ENCODE measurements around the gene OR51T1. TPM values are rescaled to one million over a fixed set of nuclear protein-coding genes. Genes with fewer than 3 reads are reported as not detected.
"Not testable (repeated sequence)": the region's sequence is repeated elsewhere in the genome, so short reads cannot be mapped to it uniquely, and the experiment has no call there.

The OR51T1 gene, protein sequence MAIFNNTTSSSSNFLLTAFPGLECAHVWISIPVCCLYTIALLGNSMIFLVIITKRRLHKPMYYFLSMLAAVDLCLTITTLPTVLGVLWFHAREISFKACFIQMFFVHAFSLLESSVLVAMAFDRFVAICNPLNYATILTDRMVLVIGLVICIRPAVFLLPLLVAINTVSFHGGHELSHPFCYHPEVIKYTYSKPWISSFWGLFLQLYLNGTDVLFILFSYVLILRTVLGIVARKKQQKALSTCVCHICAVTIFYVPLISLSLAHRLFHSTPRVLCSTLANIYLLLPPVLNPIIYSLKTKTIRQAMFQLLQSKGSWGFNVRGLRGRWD
- total RNA-seq, result not detected
- polyA plus RNA-seq, result not detected

GRCh38 chr11:4881860-4882500 lies at the start of gene OR51T1:
Gene OR51T1 (plus strand): TSS chr11:4881900. CDS start chr11:4881900, 0 bp downstream.
- H3K36me3 ChIP-seq (ENCODE audit: insufficient read depth, low read length), result no peaks in the 10 kb centered on the region
- Mint-ChIP-seq H3K4me1 (no peaks in the 10 kb centered on the region), H3K4me3 (no peak within 1 kb of the TSS), H3K9me3 (peaks cover 0 to 1% (median 0%) of the 10 kb centered on the region in 5 donors), H3K27ac (peak within 1 kb of the TSS in 1 of 8 donors; percentile 7), H3K27me3 (no peaks in the 10 kb centered on the region), H3K36me3 (no peaks in the 10 kb centered on the region)
- DNase-seq, result no peak
- POLR2A ChIA-PET, result no interaction called here
- H3K27ac ChIP-seq (ENCODE audit: low read depth, low read length), result peak within 1 kb of the TSS; percentile 14
- no peaks in the 10 kb centered on the region for H3K9me3 ChIP-seq (ENCODE audit: low read length)
- CTCF ChIA-PET, result no interaction called here
- no peak within 1 kb of the TSS for H3K4me3 ChIP-seq (ENCODE audit: low read length)
- H3K4me1 ChIP-seq (ENCODE audit: insufficient read depth, low read length), result no peaks in the 10 kb centered on the region
- H3K27me3 ChIP-seq (ENCODE audit: insufficient read depth, low read length, poor library complexity, severe bottlenecking), result no peaks in the 10 kb centered on the region

GRCh38 chr11:4839851-4840549 lies 41.7 kb upstream of the OR51T1 start:
- H3K4me1 ChIP-seq (ENCODE audit: insufficient read depth, low read length), result no peaks in the 10 kb centered on the region
- ChIA-PET CTCF (no interaction called here), POLR2A (no interaction called here)
- H3K27me3 ChIP-seq (ENCODE audit: insufficient read depth, low read length, poor library complexity, severe bottlenecking), result peaks cover 4% of the 10 kb centered on the region
- Mint-ChIP-seq H3K27me3 (peaks cover 0 to 3% of the 10 kb centered on the region in 2 donors), H3K4me3 (no peak overlapping the region), H3K27ac (no peak overlapping the region), H3K4me1 (no peaks in the 10 kb centered on the region), H3K9me3 (peaks cover 0 to 2% (median 0%) of the 10 kb centered on the region in 5 donors), H3K36me3 (no peaks in the 10 kb centered on the region)
- no peaks in the 10 kb centered on the region for H3K9me3 ChIP-seq (ENCODE audit: low read length)
- no peak overlapping the region for H3K27ac ChIP-seq (ENCODE audit: low read depth, low read length)
- H3K36me3 ChIP-seq (ENCODE audit: insufficient read depth, low read length), result no peaks in the 10 kb centered on the region
- H3K4me3 ChIP-seq (ENCODE audit: low read length), result no peak overlapping the region
- no peak for DNase-seq

DNA sequence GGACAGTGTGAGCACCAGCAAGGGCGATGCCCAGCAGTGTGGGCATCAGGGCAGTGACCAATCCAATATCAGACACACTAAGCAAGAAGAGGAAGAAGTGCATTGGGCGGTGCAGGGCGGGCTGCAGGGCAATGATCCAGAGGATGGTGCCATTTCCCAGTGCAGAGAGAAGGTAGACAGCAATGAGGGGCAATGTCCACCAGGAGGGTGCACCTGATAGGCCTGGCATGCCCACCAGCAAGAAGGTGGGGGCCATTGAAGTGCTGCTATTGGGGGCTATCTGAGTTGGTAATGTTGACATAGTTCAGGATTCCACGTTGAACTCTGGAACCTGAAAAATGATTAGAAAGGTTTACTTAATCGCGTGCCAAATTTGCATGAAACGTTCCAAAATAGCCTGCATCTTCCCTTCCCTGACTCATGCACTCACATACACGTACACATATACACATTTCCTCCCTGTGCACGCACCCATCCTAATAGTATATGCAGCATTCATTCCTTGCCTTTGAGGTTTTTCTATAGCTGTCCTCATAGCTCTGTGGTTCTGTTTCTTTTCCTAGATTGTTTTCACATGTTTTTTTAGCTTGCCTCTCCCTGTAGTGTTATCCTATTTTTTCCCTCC lies 32.7 kb upstream of the OR51T1 start, which contains the start of gene OR51S1:
TSS of gene OR51S1 (minus strand) at position 301 of the 625 bp plus-strand sequence. CDS start at position 301, 0 bp downstream.
- no peak for DNase-seq
- Histone ChIP-seq H3K27me3 (ENCODE audit: insufficient read depth, low read length, poor library complexity, severe bottlenecking) (no peaks in the 10 kb centered on the region), H3K4me1 (ENCODE audit: insufficient read depth, low read length) (no peaks in the 10 kb centered on the region), H3K36me3 (ENCODE audit: insufficient read depth, low read length) (no peaks in the 10 kb centered on the region), H3K9me3 (ENCODE audit: low read length) (no peaks in the 10 kb centered on the region), H3K27ac (ENCODE audit: low read depth, low read length) (no peak within 1 kb of the TSS), H3K4me3 (ENCODE audit: low read length) (no peak within 1 kb of the TSS)
- ChIA-PET CTCF (no interaction called here), POLR2A (no interaction called here)
- no peak within 1 kb of the TSS for H3K4me3 Mint-ChIP-seq
- no peak within 1 kb of the TSS for H3K27ac Mint-ChIP-seq
- H3K9me3 Mint-ChIP-seq, result peaks cover 0 to 4% (median 0%) of the 10 kb centered on the region in 5 donors
- peaks cover 1 to 13% of the 10 kb centered on the region in 2 donors for H3K27me3 Mint-ChIP-seq
- H3K4me1 Mint-ChIP-seq, result no peaks in the 10 kb centered on the region
- no peaks in the 10 kb centered on the region for H3K36me3 Mint-ChIP-seq

DNA sequence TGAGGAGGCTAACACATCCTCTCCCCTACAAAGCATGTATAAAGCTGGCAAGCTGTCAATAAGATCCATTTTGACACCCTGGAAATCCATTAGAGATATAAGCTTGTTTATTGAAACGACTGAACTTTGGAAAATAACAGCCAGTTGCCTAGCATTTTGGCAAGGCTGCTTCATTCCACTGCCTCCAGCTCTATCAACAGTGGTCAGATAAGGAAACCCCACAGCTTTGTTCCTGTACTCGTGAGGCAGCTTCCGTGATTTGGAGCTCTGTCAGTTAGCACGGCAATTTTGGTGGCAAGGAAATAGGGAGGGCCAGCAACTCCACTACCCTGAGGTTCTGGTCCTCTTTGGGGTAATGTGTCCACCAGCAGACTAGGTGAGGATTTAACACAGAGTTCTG lies 30.7 kb upstream of the OR51T1 start:
- ChIA-PET CTCF (no interaction called here), POLR2A (no interaction called here)
- no peak overlapping the region for H3K27ac Mint-ChIP-seq
- Histone ChIP-seq H3K4me3 (ENCODE audit: low read length) (no peak overlapping the region), H3K27me3 (ENCODE audit: insufficient read depth, low read length, poor library complexity, severe bottlenecking) (no peaks in the 10 kb centered on the region), H3K27ac (ENCODE audit: low read depth, low read length) (no peak overlapping the region), H3K9me3 (ENCODE audit: low read length) (no peaks in the 10 kb centered on the region), H3K36me3 (ENCODE audit: insufficient read depth, low read length) (no peaks in the 10 kb centered on the region), H3K4me1 (ENCODE audit: insufficient read depth, low read length) (no peaks in the 10 kb centered on the region)
- no peaks in the 10 kb centered on the region for H3K4me1 Mint-ChIP-seq
- no peaks in the 10 kb centered on the region for H3K36me3 Mint-ChIP-seq
- peaks cover 0 to 4% (median 2%) of the 10 kb centered on the region in 5 donors for H3K9me3 Mint-ChIP-seq
- no peak overlapping the region for H3K4me3 Mint-ChIP-seq
- no peak for DNase-seq
- peaks cover 1 to 13% of the 10 kb centered on the region in 2 donors for H3K27me3 Mint-ChIP-seq

DNA sequence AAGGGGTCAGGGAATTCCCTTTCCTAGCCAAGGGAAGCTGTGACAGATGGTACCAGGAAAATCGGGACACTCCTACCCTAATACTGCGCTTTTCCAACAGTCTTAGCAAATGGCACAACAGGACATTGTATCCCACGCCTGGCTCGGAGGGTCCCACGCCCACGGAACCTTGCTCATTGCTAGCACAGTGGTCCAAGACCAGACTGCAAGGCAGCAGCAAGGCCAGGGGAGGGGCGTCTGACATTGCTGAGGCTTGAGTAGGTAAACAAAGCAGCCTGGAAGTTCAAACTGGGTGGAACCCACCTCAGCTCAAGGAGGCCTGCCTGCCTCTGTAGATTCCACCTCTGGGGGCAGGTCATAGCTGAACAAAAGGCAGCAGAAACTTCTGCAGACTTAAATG lies 27.4 kb upstream of the OR51T1 start:
- CTCF ChIA-PET; H3K4me1 Mint-ChIP-seq; H3K27ac ChIP-seq (ENCODE audit: low read depth, low read length); H3K4me1 ChIP-seq (ENCODE audit: insufficient read depth, low read length); H3K4me3 Mint-ChIP-seq; H3K36me3 ChIP-seq (ENCODE audit: insufficient read depth, low read length); POLR2A ChIA-PET; H3K27me3 ChIP-seq (ENCODE audit: insufficient read depth, low read length, poor library complexity, severe bottlenecking); H3K27ac Mint-ChIP-seq; H3K27me3 Mint-ChIP-seq; H3K9me3 Mint-ChIP-seq; H3K4me3 ChIP-seq (ENCODE audit: low read length); DNase-seq; H3K9me3 ChIP-seq (ENCODE audit: low read length); H3K36me3 Mint-ChIP-seq: not testable (repeated sequence)

- CTCF ChIA-PET, result no interaction called here
- H3K4me3 ChIP-seq (ENCODE audit: low read length), result no peak overlapping the region
- H3K4me1 ChIP-seq (ENCODE audit: insufficient read depth, low read length), result no peaks in the 10 kb centered on the region
- no peaks in the 10 kb centered on the region for H3K27me3 ChIP-seq (ENCODE audit: insufficient read depth, low read length, poor library complexity, severe bottlenecking)
- no peaks in the 10 kb centered on the region for H3K9me3 ChIP-seq (ENCODE audit: low read length)
- H3K27ac ChIP-seq (ENCODE audit: low read depth, low read length), result no peak overlapping the region
- H3K36me3 ChIP-seq (ENCODE audit: insufficient read depth, low read length), result no peaks in the 10 kb centered on the region
- peaks cover 0 to 4% of the 10 kb centered on the region in 2 donors for H3K27me3 Mint-ChIP-seq
- no peaks in the 10 kb centered on the region for H3K4me1 Mint-ChIP-seq
- H3K27ac Mint-ChIP-seq, result no peak overlapping the region
- DNase-seq, result no peak
- H3K4me3 Mint-ChIP-seq, result no peak overlapping the region
- no peaks in the 10 kb centered on the region for H3K36me3 Mint-ChIP-seq
- POLR2A ChIA-PET, result no interaction called here
- H3K9me3 Mint-ChIP-seq, result peaks cover 0 to 2% (median 0%) of the 10 kb centered on the region in 5 donors
Observed at GRCh38 chr11:4862447-4863236, 19.1 kb upstream of the OR51T1 start.

GRCh38 chr11:4863876-4864275 lies 17.8 kb upstream of the OR51T1 start:
- Histone ChIP-seq H3K27me3 (ENCODE audit: insufficient read depth, low read length, poor library complexity, severe bottlenecking) (no peaks in the 10 kb centered on the region), H3K4me1 (ENCODE audit: insufficient read depth, low read length) (no peaks in the 10 kb centered on the region), H3K4me3 (ENCODE audit: low read length) (no peak overlapping the region), H3K9me3 (ENCODE audit: low read length) (no peaks in the 10 kb centered on the region), H3K27ac (ENCODE audit: low read depth, low read length) (no peak overlapping the region), H3K36me3 (ENCODE audit: insufficient read depth, low read length) (no peaks in the 10 kb centered on the region)
- Mint-ChIP-seq H3K36me3 (no peaks in the 10 kb centered on the region), H3K4me3 (no peak overlapping the region), H3K27me3 (peaks cover 0 to 4% of the 10 kb centered on the region in 2 donors), H3K27ac (no peak overlapping the region), H3K9me3 (peaks cover 0 to 6% (median 0%) of the 10 kb centered on the region in 5 donors), H3K4me1 (no peaks in the 10 kb centered on the region)
- DNase-seq, result no peak
- CTCF ChIA-PET, result no interaction called here
- POLR2A ChIA-PET, result no interaction called here
